C4-2B (cell line): ENCODE results near the gene ZFAND4.
"Not testable (repeated sequence)": the region's sequence is repeated elsewhere in the genome, so short reads cannot be mapped to it uniquely, and the experiment has no call there.

Source experiments
- H3K27ac ChIP-seq: fragments of 450-650 bp; 2 replicates; pipeline ENCODE4 v1.5.1; 2017
- ZFX ChIP-seq: fragments of 450-650 bp; IDR thresholded peaks from 2 replicates; pipeline ENCODE4 v1.6.1; 2017
- TF ChIP-seq, protein P1 (sequence below): fragments of 450-650 bp; conservative IDR thresholded peaks from 2 replicates; pipeline ENCODE4 v1.5.1; 2017; ENCODE audit warnings: mild to moderate bottlenecking

Gene ZFAND4

DNA sequence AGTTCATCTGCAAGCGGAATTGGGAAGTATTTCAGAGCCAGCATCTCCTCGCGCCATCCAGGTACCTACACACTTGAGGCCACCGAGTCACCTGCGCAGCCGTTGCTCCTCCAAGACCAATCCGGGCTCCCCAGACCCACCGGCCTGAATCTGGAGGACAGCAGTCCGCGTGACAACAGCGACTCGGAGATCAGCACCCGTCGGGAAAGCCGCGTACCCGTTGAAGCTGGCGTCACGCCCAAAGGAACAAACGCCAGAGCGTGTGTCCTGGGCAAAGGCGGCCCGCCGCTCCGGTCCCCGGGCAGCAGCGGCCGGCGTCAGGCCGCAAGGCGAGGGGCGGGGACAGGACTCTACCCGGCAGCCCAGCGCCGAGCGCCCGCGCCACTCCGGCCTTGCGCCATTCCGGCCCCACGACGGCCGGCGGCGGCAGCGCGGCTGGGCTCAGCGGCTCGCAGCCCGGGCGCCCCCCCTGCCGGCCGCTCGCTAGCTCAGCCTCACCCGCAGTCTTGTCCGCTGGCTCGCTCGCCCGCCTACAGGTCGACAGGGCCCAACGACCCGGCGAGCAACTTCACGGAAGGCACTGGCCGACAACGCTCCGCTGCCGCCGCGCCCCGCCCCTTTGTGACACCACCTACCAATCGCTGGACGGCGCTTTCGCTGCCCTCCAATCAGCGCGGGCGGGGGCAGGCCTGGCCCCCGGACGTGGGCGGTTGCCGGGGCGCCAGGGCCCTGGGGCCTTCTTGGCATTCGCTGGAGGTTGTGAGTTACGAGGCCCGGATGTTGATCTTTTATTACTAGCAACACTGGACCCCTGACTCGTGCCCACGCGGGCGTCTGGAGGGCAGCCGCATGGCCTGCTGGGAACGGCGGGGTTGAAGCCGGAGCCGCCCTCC is at the start of gene ZFAND4:
TSS of gene ZFAND4 (minus strand) at position 592 of the 893 bp plus-strand sequence. CDS start 9,047 bp downstream, outside the sequence.
- TF ChIP-seq ZFX, result peak; percentile 87
- TF ChIP-seq, protein P1, sequence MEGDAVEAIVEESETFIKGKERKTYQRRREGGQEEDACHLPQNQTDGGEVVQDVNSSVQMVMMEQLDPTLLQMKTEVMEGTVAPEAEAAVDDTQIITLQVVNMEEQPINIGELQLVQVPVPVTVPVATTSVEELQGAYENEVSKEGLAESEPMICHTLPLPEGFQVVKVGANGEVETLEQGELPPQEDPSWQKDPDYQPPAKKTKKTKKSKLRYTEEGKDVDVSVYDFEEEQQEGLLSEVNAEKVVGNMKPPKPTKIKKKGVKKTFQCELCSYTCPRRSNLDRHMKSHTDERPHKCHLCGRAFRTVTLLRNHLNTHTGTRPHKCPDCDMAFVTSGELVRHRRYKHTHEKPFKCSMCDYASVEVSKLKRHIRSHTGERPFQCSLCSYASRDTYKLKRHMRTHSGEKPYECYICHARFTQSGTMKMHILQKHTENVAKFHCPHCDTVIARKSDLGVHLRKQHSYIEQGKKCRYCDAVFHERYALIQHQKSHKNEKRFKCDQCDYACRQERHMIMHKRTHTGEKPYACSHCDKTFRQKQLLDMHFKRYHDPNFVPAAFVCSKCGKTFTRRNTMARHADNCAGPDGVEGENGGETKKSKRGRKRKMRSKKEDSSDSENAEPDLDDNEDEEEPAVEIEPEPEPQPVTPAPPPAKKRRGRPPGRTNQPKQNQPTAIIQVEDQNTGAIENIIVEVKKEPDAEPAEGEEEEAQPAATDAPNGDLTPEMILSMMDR, result peak; percentile 92
- peak within 1 kb of the TSS; percentile 88 for H3K27ac ChIP-seq

DNA sequence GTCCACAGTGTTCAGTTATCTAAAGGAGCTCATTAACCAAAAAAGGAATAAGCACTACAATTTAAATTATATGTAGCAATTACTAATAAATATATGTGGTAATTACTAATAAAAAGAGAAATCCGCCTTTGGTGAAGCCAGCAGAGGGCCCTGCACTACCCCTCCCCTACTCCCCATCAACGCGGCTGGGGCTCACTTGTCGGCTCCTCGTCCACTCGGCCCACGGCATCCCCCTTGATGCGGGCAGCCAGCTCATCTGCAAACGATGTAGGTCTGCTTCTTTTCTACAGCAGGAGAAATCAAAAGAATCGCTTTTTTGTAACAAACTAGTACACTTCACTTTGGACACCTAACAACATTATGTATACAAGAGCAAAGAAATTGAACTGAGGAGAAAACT is 48.9 kb upstream of the ZFAND4 start:
- not testable (repeated sequence) for H3K27ac ChIP-seq

DNA sequence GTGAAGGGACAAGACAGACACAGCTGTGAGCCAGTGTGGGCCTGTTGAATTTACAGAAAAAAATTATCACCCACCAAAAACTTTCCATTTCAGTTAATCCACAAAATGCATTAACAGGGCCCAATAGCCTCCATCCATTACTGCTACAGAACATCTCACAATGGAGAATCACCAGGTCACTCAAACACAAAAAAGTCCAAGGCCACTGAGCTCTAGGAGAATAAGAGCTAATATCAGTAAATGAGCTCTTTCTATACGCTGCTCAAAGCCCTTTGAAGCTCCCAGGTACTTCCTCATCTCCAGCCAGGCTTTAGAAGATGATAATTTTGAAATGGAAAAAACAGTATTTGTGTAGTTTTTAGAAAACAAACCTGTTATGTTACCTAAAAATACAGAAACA is 45.1 kb upstream of the ZFAND4 start:
- H3K27ac ChIP-seq, result not testable (repeated sequence)

DNA sequence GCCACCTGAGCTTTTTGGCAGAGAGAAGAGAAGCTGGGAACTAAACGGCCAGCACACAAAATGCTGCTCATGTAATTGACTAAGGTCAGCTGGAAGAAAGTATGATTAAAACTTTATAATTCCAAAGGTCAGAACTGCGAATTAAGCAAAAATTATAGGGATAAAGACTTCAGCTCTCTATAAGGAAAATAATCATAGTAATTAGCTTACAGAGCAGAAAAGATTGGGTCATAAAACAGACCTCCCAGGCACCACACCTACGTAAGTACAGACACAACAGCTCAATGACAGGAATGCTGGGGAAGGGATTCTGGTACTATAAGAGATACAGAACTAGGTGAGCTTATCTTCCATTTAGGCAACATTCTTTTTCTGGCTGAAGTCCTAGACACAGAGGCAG is 44.5 kb upstream of the ZFAND4 start:
- H3K27ac ChIP-seq, result not testable (repeated sequence)

DNA sequence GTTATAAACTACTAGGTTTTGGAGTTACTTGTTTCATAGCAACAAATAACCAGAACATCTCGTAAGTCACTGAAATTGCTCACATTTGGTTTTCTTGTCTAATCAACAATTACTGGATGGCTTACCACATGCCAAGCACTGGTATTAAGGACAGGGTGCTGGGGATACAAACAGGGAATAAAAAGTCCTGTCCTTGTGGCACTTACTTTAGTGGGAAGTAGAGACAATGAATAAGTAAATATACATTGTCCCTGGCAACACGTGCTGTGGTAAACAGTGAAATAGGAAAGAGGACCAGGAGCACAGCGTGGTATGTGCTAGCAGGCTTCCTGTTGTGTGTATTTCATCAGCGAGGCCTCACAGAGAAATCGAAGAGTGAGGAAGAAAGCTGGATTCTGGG is 38.7 kb upstream of the ZFAND4 start:
- H3K27ac ChIP-seq, result not testable (repeated sequence)

DNA sequence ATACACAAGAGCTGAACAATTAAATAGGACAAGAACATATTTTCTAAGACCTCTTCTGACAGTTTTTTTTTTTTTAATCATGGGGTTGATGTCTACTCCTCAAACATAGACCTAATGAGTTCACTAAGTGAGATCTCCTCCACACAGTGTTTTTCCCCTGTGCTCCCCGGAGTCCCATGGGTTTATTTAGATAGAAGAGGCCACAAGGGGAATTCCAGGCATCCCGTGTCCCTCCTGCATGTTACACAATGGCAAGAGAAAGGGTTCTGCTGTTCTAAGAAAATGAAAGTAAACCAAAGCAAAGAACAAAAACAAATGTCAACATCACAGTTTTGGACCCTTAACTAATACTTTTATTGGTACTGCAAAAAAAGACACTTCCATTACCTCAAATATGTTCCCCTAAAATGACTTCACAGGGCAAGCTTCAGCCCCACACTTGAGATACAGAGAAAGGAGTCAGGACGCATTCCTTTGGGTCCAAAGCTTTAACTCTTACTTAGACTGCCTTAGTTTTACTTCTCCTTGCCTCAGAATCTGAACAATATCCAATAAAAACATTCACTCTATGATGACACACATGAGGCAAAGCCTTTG is 37.7 kb upstream of the ZFAND4 start:
- not testable (repeated sequence) for H3K27ac ChIP-seq

DNA sequence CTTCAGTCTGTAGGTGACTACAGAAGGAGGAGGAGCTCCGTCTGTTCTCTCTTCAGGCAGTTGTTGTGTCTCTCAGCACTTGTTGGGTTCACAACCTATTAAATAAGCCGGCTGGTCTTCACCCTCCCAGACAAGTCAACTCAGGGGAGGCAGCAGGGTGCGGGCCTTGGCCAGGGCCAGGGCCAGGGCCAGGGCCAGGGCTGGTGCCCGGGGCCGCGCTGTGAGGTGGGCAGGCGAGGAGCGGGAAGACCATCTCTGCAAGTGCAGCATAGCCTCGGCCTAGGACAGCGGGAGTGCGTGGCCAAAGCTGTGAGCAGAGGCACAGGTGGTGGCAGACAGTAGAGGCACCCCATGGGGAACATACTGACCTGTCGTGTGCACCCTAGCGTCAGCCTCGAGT is 5.9 kb upstream of the ZFAND4 start:
- H3K27ac ChIP-seq, result not testable (repeated sequence)

DNA sequence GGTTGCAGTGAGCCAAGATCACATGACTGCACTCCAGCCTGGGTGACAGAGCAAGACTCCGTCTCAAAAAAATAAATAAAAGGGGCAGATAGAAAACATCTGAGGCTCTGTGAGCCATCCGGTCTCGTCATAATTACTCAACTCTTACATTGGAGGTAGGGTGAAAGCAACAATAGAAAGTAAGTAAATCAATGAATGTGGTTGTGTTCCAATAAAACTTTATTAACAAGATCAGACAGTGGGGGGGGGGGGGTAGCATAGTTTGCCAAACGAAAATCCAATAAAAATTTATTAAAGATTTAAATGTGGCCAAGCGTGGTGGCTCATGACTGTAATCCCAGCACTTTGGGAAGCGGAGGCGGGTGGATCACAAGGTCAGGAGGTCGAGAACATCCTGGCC is 2.8 kb upstream of the ZFAND4 start:
- no peak for TF ChIP-seq ZFX
- TF ChIP-seq, protein P1, result no peak
- H3K27ac ChIP-seq, result no peak overlapping the region

DNA sequence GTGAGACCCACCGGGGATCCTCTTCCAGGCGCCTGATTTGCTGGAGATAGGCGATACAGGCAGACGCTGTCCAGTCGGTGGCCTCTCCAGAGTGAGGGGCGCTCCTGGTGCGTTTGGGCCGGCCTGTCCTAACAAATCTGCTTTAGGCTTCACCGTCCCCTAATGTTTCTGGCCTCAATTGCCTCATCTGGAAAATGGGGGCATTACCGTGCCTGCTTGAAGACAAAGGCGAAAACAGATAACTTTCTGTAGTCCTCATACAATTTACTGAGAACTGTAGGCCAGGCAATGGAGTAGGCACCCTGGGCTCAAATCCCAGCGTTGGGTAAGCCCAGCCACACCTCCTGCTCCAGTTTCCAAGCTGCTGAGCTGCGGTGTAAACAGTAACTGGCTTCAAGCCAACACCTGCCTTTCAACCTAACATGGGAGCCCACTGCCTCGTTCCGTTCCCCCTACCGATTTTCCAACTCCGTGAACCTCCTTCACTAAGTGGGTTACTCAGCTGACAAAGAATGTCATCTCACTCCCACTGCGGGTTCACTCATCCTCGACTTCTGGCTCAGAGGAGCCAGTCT is 589 bp upstream of the ZFAND4 start:
- peak overlapping the region; percentile 88 for H3K27ac ChIP-seq
- TF ChIP-seq, protein P1, result no peak
- no peak for TF ChIP-seq ZFX

DNA sequence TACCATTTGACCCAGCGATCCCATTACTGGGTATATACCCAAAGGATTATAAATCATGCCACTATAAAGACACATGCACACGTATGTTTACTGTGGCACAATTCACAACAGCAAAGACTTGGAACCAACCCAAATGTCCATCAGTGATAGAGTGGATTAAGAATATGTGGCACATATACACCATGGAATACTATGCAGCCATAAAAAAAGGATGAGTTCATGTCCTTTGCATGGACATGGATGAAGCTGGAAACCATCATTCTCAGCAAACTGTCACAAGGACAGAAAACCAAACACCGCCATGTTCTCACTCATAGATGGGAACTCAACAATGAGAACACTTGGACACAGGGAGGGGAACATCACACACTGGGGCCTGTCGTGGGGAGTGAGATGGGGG is 1.3 kb downstream of the ZFAND4 start:
- H3K27ac ChIP-seq, result peak overlapping the region; percentile 88; the same call in 1 of the 2 replicates

DNA sequence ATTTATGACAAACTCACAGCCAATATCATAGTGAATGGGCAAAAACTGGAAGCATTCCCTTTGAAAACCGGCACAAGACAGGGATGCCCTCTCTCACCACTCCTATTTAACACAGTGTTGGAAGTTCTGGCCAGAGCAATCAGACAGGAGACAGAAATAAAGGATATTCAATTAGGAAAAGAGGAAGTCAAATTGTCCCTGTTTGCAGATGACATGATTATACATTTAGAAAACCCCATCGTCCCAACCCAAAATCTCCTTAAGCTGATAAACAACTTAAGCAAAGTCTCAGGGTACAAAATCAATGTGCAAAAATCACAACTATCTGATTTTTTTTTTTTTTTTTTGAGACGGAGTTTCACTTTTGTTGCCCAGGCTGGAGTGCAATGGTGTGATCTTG is 2.7 kb downstream of the ZFAND4 start:
- not testable (repeated sequence) for H3K27ac ChIP-seq

DNA sequence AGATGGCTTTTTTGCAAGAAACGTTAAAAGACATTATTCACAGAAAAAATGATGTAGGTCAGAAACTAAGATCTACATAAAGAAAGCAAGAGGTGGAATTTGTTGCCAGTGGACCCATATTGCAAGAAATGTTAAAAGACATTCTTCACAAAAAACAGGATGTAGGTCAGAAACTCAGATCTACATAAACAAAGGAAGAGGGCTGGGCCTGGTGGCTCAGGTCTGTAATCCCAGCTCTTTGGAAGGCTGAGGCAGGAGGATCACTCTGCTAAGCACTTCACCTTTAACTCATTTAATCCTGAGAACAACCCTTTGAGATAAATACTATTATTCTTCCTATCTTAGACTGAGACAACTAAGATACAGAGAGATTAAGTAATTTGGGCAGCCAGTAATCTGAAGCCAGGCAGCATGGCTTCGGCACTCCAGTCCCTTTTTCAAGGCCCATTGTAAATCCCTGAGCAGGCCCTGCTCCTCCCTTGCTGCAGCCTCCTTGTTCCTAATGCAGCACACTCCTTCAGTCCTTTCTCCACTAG is 11.6 kb downstream of the ZFAND4 start:
- TF ChIP-seq ZFX, result no peak
- TF ChIP-seq, protein P1, result no peak
- H3K27ac ChIP-seq, result no peak overlapping the region
